Heart left ventricle (tissue), 13 donors: Measurements from ENCODE around the gene SERPINA1.

Source experiments
- CTCF ChIP-seq, 12 donors: fragments of 200-600 bp; sonication (generic) in 4 of 12; IDR thresholded peaks; one replicate each; pipeline versions ENCODE4 v1.5.0 to v1.8.0; 2018 to 2022; ENCODE audit warnings: antibody characterized with exemption in 12 of 12, mild to moderate bottlenecking in 5 of 12
- POLR2A ChIP-seq, 2 donors: fragments of 450-650 bp; IDR thresholded peaks; one replicate each; pipeline ENCODE4 v1.6.1; 2017; ENCODE audit warnings: antibody characterized with exemption in 2 of 2, mild to moderate bottlenecking in 2 of 2, moderate library complexity in 2 of 2
- donor health status: ischemic (EF 13 %, LVEDD 7.1; RV severe dilation, severe dysfunction).
- donor health status: DM: no; HTN: yes; CAD: no.
- donor health status: DM: no; HTN: no; CAD: no.
- donor health status: ischemic (EF 25% LVEDD 6.9; RV normal size, moderate dysfunction).
- donor health status: ischemic (EF 25% LVEDD 5.7; RV mildly dilated, moderate dysfunction).
- donor health status: ischemic (EF 35%, LVEDD 5.7; RV mildly dilated, moderate dysfunction).
- donor health status: nonischemic (EF 11% LVEDD 7.7; RV severe dilation, severe dysfunction).
- donor health status: DM: yes; HTN: yes; CAD: no.
- donor health status: PGD.
- donor health status: ischemic (EF 29% LVEDD 5.4; RV normal size, mild dysfunction).
- donor health status: nonischemic (EF 23%, LVEDD 6.1; RV moderate dilation, normal function).

- TF ChIP-seq CTCF (IDR thresholded peaks at IDR 0.05) (no peak), POLR2A (IDR thresholded peaks at IDR 0.05) (no peak)
These were observed 1.4 kb upstream of the SERPINA1 start for GRCh38 chr14:94389731-94390371.
